ES-I3 (cell line): Measurements from ENCODE around the gene TACC3.

Experiments used
- H3K36me3 ChIP-seq: 2 replicates; pipeline ENCODE4 v1.6.1; 2013; ENCODE audit warnings: mild to moderate bottlenecking, low read length, control low read depth, moderate library complexity; ENCODE audit not compliant: insufficient read depth
- H3K4me1 ChIP-seq: 2 replicates; pipeline ENCODE4 v1.6.1; 2013; ENCODE audit warnings: mild to moderate bottlenecking, control low read depth, low read length; ENCODE audit not compliant: insufficient read depth
- H3K9ac ChIP-seq: 2 replicates; pipeline ENCODE4 v1.6.1; 2013; ENCODE audit warnings: low read depth, mild to moderate bottlenecking, low read length, moderate library complexity
- H3K9me3 ChIP-seq: 2 replicates; pipeline ENCODE4 v1.6.1; 2013; ENCODE audit warnings: mild to moderate bottlenecking, low read length, moderate library complexity; ENCODE audit not compliant: control insufficient read depth, insufficient read depth

TACC3 gene

DNA sequence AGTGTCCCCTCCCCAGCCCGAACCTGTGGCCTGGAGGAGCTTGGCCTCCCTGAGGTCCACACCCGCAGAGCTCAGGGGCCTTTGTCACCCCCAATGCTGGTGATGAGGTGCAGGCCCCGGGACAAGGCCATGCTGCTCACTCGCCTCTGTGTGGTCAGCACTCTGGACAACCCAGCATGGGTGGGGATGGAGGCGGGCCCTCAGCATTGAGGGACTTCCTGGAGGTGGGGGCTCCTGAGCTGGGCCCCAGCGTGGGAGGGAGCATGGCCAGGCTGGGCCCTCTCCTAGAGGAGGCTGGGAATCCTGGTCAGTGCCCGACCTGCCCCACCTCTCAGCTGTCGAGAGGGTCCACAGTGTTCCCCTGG is 30.6 kb downstream of the TACC3 start:
- Histone ChIP-seq H3K36me3 (no peaks in the 10 kb centered on the region), H3K9ac (no peak overlapping the region), H3K9me3 (no peaks in the 10 kb centered on the region), H3K4me1 (peaks cover 13% of the 10 kb centered on the region)

DNA sequence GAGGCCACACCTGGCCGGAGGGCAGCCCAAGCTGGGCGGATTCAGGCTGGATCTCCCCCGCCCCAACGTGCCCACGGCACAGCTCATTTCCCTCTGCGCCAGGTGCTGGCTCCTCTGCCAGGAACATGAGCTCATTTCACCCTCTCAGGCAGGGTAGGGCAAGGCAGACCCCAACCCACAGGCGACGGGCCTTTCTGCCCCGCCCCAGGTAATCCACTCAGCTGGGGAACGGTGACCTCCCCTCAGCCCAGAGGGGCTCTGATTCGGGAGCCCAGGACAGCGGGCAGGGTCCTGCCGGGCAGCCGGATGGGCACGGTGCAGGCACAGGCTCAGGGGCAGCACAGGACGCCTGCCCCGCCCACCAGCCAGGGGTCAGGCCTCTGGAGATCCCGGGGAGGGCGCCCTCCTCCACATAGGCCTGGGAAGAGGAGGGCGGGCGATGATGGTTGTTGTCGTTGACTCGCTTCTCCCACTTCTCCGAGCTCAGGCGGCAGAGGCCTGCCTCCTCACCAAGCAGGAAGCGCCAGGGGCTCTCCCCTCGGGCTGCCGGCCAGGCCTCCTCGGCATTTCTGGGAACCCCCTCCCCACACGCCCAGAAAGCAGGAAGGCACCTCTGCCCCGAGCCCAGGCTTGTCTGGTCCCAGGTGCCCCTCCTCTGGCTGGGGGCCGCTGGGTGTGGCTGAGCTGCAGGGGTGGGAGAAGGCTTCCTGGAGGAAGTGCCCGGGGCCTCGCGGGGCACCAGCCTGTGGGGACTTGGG is 31.1 kb downstream of the TACC3 start:
- no peaks in the 10 kb centered on the region for H3K9me3 ChIP-seq
- no peak overlapping the region for H3K9ac ChIP-seq
- H3K4me1 ChIP-seq: peaks cover 13% of the 10 kb centered on the region
- no peaks in the 10 kb centered on the region for H3K36me3 ChIP-seq

DNA sequence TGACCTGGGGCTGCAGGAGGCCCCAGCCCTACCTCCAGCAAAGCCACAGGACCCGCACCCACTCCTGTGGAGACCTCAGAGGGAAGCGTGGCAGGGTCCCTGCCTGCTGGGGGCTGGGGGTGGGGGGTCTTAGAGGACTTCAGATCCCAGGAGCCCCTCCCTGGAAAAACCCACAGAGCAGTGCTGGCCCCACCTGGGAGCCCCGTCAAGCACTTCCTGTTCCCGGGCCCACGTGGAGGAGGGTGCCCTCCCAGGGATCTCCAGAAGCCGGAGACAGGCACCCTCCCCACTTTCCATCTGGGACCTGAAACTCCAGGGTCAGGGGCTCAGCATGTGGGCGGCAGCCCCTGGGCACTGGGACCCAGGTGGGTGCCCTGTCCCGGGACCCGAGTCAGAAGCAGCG is 32.0 kb downstream of the TACC3 start:
- no peaks in the 10 kb centered on the region for H3K9me3 ChIP-seq
- no peak overlapping the region for H3K9ac ChIP-seq
- no peaks in the 10 kb centered on the region for H3K36me3 ChIP-seq
- H3K4me1 ChIP-seq: peaks cover 13% of the 10 kb centered on the region

GRCh38 chr4:1753697-1754311 is 32.5 kb downstream of the TACC3 start:
- no peak overlapping the region for H3K9ac ChIP-seq
- H3K4me1 ChIP-seq: peaks cover 13% of the 10 kb centered on the region
- no peaks in the 10 kb centered on the region for H3K36me3 ChIP-seq
- no peaks in the 10 kb centered on the region for H3K9me3 ChIP-seq

DNA sequence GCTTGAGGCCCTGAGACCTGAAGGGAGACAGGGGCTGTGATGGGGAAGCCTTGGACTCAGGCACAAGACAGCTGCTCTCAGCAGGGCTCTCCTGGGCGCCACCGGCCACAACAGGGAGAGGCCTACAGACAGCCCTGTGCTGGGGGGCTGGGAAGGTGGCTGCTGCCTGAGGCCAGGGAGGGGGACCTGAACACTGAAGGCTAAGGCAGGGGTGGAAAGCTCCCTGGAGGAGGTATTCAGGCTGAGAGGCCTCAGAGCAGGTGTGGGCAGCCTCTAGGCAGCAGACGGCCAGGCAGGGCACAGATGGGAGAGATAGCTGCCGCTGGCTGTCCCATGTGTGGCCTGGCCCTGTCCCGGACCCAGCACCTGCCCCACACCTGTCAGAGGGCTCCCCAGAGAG is 33.0 kb downstream of the TACC3 start:
- H3K4me1 ChIP-seq: peaks cover 13% of the 10 kb centered on the region
- H3K9me3 ChIP-seq: no peaks in the 10 kb centered on the region
- no peak overlapping the region for H3K9ac ChIP-seq
- no peaks in the 10 kb centered on the region for H3K36me3 ChIP-seq

DNA sequence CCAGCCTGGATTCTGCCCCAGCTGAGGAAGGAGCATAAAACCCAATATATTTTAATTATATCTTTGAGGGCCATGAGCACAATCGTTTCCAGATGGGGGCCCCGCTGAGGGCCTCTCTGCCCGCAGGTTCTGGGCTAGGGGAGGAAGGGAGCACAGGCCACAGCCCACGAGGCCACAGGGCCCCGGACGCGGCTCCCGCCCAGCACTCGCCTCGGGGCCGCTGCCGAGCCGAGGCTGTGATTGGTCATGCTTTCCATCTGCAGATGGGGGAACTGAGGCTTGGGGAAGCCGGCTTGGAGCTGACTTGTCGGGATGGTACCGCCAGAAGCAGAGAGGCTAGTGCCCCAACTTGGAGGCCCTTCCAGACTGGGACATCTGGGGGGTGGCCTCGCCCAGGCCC is 34.0 kb downstream of the TACC3 start:
- peaks cover 19% of the 10 kb centered on the region for H3K4me1 ChIP-seq
- no peak overlapping the region for H3K9ac ChIP-seq
- H3K36me3 ChIP-seq: no peaks in the 10 kb centered on the region
- no peaks in the 10 kb centered on the region for H3K9me3 ChIP-seq

GRCh38 chr4:1756079-1756478 is 34.8 kb downstream of the TACC3 start:
- Histone ChIP-seq H3K36me3 (no peaks in the 10 kb centered on the region), H3K4me1 (peaks cover 20% of the 10 kb centered on the region), H3K9me3 (no peaks in the 10 kb centered on the region), H3K9ac (no peak overlapping the region)

DNA sequence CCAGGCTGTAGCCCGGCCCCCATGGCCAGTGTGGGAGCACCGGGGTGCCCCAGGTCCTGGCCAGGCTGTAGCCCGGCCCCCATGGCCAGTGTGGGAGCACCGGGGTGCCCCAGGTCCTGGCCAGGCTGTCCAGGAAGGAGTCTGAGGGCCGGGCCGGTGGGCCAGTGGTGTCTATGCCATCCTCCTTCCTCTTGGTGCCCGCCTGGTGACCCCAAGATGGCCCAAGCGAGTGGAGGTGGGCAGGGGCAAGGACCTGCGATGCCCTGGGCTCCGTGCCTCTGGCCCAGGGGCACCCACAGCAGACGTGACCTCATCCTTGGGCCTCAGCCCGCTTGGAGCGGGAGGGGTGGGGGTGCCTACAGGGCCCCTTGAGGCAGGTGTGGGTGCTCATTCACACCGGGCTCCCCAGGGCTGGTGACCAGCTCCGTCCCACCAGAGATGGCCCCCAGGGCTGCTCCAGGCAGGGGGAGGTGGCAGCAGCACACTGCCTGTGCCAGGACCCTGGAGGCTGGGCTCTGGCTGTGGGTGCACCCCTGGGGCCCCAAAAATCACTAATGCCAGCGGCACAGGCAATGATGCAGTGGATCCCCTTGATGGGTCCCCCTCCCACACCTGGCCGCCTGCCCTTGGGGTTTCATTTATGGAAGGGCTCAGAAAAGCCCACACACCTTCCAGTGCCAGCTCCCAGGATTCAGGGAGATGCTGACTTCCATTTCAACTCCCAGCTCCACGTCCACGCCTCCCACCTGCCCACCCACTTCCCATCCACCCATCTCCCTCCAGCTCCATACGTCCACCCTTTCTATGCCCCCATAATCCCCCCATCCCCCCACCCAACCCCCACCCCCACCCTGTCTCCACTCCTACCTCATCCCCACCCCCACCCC is 35.8 kb downstream of the TACC3 start:
- no peaks in the 10 kb centered on the region for H3K9me3 ChIP-seq
- peaks cover 15% of the 10 kb centered on the region for H3K4me1 ChIP-seq
- H3K9ac ChIP-seq: no peak overlapping the region
- no peaks in the 10 kb centered on the region for H3K36me3 ChIP-seq

DNA sequence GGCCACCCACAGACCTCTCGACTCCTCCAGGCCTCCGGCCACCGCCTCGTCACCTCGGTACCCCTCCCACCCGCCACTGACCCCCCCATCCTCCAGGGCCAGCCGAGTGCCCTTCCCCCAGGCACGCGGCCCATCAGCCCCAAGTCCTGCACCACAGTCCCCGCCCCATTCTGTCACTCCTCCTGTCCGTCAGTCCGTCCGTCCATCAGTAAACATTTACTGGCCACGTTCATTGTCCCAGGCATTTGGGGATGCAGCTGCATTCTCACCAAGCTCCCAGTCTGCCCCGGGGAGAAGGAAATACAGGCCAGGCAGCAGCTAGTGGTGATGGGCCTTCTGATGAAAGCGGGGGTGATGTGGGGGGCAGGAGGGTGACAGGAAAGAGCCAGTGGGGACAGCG is 36.5 kb downstream of the TACC3 start:
- no peak overlapping the region for H3K9ac ChIP-seq
- peaks cover 8% of the 10 kb centered on the region; the same call in 1 of the 2 replicates for H3K4me1 ChIP-seq

DNA sequence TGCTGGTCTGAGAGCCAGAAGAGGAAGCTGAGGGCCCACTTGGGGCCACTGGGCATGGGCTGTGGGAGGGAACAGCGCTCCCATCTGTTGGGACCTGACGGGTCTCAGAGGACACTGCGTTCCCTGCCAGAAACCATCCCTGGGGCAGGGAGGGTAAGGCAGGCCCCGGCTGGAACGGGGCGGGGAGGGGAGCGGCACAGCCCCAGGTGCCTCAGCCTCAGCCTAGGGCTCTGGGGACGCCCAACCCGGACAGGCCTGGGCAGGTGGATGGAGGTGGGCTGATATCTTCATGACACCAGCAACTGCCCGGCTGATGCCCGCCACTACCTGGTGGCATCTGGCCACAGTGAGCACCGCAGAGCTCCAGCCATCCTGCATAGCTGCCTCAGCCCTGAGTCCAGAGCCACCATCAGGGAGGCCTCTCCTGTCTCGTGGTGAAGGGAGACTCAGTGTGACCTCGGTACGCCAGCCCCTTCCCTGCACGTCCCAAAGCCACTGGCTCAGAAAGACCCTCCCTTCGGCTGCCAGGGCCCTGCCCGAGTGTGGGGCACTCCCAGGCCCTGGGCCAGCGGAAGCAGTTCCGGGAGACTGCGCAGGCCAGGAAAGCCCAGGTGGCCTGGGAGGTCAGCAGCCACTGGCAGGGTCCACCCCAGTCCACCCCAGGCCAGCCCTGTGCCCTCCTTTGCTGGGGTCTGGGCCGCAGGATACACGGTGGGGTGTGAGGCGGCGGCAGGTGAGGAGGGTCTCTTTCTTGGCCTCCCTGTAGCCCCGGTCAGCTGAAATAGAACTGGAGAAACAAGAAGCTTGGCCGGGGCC is 37.2 kb downstream of the TACC3 start:
- no peaks in the 10 kb centered on the region for H3K36me3 ChIP-seq
- no peak overlapping the region for H3K9ac ChIP-seq
- H3K9me3 ChIP-seq: no peaks in the 10 kb centered on the region
- peaks cover 7% of the 10 kb centered on the region; the same call in 1 of the 2 replicates for H3K4me1 ChIP-seq

More for the DNA sequence above, 36.5 kb downstream of the TACC3 start:
- no peaks in the 10 kb centered on the region for H3K9me3 ChIP-seq
- no peaks in the 10 kb centered on the region for H3K36me3 ChIP-seq

DNA sequence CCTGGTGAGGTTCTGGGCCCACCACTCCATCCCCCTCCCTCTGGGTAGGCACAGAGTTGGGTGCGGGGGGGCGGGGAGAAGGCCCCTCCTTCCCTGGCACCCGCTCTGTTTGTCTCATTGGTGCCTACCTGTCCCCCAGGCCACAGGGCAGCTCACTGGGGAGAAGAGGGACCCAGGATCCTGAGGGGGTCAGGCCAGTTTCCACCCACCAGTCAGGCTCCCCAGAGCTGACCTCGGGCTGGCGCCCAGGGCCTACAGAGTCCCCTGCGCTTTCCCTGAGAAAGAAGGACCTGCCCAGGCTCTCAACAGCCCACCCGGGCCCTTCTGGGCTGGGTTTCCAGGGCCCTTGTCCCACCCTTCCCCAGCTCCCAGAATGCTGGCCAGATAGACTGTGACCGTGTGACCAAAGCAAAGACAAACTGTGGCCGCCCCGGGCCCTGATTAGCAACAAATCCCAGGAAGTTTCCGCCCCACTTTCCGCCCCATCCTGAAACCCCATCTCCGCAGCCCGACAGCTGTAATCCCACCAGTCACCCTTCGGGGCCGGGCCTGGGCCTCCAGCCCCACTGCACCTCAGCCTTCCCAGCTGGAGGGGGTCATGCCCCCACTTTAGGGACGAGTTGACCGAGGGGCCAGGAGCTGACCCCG is 38.0 kb downstream of the TACC3 start:
- Histone ChIP-seq H3K4me1 (peaks cover 7% of the 10 kb centered on the region; the same call in 1 of the 2 replicates), H3K36me3 (no peaks in the 10 kb centered on the region), H3K9ac (no peak overlapping the region), H3K9me3 (no peaks in the 10 kb centered on the region)

DNA sequence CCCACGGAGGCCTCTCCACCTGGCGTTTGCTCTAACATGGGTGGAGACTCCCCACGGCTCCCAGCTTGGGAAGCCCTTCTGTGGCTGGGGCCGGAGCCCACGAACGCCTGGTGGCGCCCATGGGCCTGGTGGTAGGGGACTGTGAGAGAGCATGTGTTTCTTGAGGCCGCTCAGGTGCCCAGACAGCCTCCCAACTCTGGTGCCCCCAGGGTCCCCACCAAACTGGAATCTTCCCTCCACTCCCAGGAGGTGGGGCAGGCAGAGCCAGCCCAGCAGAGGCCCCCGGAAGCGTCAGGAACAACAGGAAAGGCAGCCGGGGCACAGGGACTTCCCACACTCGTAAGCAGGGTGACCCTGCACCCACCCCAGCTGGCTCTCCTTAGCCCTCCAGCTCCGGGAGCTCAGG is 38.5 kb downstream of the TACC3 start:
- H3K4me1 ChIP-seq: peaks cover 7% of the 10 kb centered on the region; the same call in 1 of the 2 replicates
- H3K36me3 ChIP-seq: no peaks in the 10 kb centered on the region
- H3K9me3 ChIP-seq: no peaks in the 10 kb centered on the region
- H3K9ac ChIP-seq: no peak overlapping the region

DNA sequence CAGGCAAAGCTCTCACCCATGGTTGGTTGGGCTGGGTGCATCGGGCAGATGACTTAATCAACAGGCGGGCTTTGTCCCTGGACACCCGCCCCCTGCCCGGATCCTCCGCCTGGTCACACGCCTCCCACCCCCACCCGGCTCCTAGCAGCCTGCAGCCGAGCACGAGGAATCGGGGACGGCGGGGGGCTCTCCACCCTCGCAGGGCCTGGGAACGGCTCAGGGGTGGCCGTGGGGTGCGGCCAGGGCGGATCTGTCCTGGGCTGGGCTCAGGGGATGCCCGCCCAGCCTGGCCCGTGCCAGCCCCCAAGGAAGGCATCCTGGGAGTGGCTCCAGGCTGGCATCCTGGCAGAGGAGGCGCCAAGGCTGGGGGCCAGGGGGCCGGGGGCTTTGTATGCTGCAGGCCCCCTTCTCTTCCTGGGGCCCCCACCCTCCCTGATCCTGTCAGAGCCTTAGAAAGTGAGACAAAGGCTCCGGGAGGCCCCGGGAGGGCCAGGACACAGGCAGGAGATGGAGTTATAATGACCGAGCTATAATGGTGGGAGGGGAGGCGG is 39.3 kb downstream of the TACC3 start:
- Histone ChIP-seq H3K36me3 (no peaks in the 10 kb centered on the region), H3K9me3 (no peaks in the 10 kb centered on the region), H3K4me1 (peaks cover 12% of the 10 kb centered on the region; the same call in 1 of the 2 replicates), H3K9ac (no peak overlapping the region)
